ENCODE data around the gene LCN2.

Gene LCN2

GRCh38 chr9:128160603-128160987 lies 11.3 kb downstream of the LCN2 start:
- H3K4me1 ChIP-seq (ENCODE audit: low read length), result peaks cover 8% of the 10 kb centered on the region
- peak overlapping the region; percentile 88 for H3K4me2 ChIP-seq (ENCODE audit: low read depth, low read length)
- H2AFZ ChIP-seq (ENCODE audit: low read length), result peak overlapping the region; percentile 91
- peaks cover 8% of the 10 kb centered on the region; the same call in 1 of the 2 replicates for H3K79me2 ChIP-seq (ENCODE audit: low read length)
- no peaks in the 10 kb centered on the region for H4K20me1 ChIP-seq (ENCODE audit: insufficient read depth, low read length)
- TF ChIP-seq EZH2phosphoT487 (IDR thresholded peaks at IDR 0.05; ENCODE audit: low read length) (no peak), EZH2 (optimal IDR thresholded peaks at IDR 0.05; ENCODE audit: low read depth, low read length) (no peak)
- TF ChIP-seq, protein P1, sequence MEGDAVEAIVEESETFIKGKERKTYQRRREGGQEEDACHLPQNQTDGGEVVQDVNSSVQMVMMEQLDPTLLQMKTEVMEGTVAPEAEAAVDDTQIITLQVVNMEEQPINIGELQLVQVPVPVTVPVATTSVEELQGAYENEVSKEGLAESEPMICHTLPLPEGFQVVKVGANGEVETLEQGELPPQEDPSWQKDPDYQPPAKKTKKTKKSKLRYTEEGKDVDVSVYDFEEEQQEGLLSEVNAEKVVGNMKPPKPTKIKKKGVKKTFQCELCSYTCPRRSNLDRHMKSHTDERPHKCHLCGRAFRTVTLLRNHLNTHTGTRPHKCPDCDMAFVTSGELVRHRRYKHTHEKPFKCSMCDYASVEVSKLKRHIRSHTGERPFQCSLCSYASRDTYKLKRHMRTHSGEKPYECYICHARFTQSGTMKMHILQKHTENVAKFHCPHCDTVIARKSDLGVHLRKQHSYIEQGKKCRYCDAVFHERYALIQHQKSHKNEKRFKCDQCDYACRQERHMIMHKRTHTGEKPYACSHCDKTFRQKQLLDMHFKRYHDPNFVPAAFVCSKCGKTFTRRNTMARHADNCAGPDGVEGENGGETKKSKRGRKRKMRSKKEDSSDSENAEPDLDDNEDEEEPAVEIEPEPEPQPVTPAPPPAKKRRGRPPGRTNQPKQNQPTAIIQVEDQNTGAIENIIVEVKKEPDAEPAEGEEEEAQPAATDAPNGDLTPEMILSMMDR (IDR thresholded peaks at IDR 0.05; ENCODE audit: low read length), result no peak
- H3K9me2 ChIP-seq (replicated peaks; ENCODE audit: insufficient read depth, low read length), result no peaks in the 10 kb centered on the region
- H3K36me3 ChIP-seq (replicated peaks; ENCODE audit: insufficient read depth, low read length), result no peaks in the 10 kb centered on the region
- peak overlapping the region; percentile 95 for H3K4me3 ChIP-seq (ENCODE audit: low read length)
- peak overlapping the region; percentile 21; the same call in 1 of the 2 replicates for H3K27ac ChIP-seq (ENCODE audit: low read length)
- DNase-seq, result peak; percentile 43
- H3K27me3 ChIP-seq (replicated peaks; ENCODE audit: insufficient read depth, low read length), result no peaks in the 10 kb centered on the region
- H3K9me3 ChIP-seq (replicated peaks; ENCODE audit: insufficient read depth, low read length), result no peaks in the 10 kb centered on the region
- no peaks in the 10 kb centered on the region; the same call in 1 of the 2 replicates for H3F3A ChIP-seq (ENCODE audit: insufficient read depth, low read length)
- H3K9ac ChIP-seq (ENCODE audit: low read length), result peak overlapping the region; percentile 90

DNA sequence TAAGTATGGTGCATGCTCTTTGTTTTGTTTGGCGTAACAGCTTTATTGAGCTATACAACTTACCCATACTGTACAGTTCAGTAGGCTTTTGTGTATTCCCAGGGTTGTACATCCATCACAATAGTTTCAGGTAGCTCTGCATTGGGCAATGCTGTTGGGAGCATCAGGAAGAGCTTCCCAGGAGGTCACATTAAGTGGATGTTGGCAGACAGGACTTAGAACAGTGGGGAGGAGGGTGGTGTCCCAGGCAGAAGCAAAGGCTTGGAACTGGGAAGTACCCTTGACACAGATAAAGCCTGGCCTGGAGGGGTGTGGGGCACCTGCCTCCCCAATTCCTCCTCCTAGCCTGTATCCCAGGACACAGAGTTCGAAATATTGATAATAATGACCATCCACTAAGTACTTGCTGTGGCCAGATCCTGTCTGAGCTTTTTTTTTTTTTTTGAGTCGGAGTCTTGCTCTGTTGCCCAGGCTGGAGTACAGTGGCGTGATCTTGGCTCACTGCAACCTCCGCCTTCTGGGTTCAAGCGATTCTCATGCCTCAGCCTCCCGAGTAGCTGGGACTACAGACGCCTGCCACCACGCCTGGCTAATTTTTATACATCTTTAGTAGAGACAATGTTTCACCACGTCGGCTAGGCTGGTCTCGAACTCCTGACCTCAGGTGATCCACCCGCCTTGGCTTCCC lies 12.1 kb downstream of the LCN2 start:
- Histone ChIP-seq H3K9me3 (replicated peaks; ENCODE audit: insufficient read depth, low read length) (no peaks in the 10 kb centered on the region), H3K27ac (ENCODE audit: low read length) (no peak overlapping the region), H3F3A (ENCODE audit: insufficient read depth, low read length) (no peaks in the 10 kb centered on the region; the same call in 1 of the 2 replicates), H3K27me3 (replicated peaks; ENCODE audit: insufficient read depth, low read length) (no peaks in the 10 kb centered on the region), H4K20me1 (ENCODE audit: insufficient read depth, low read length) (no peaks in the 10 kb centered on the region), H3K79me2 (ENCODE audit: low read length) (peaks cover 8% of the 10 kb centered on the region; the same call in 1 of the 2 replicates), H3K4me1 (ENCODE audit: low read length) (peaks cover 8% of the 10 kb centered on the region), H3K4me2 (ENCODE audit: low read depth, low read length) (peak overlapping the region; percentile 88), H3K4me3 (ENCODE audit: low read length) (peak overlapping the region; percentile 95; the same call in 1 of the 2 replicates), H2AFZ (ENCODE audit: low read length) (no peak overlapping the region), H3K9me2 (replicated peaks; ENCODE audit: insufficient read depth, low read length) (no peaks in the 10 kb centered on the region), H3K9ac (ENCODE audit: low read length) (peak overlapping the region; percentile 90; the same call in 1 of the 2 replicates), H3K36me3 (replicated peaks; ENCODE audit: insufficient read depth, low read length) (no peaks in the 10 kb centered on the region)
- TF ChIP-seq, protein P1 (IDR thresholded peaks at IDR 0.05; ENCODE audit: low read length), result no peak
- TF ChIP-seq EZH2 (optimal IDR thresholded peaks at IDR 0.05; ENCODE audit: low read depth, low read length) (no peak), EZH2phosphoT487 (IDR thresholded peaks at IDR 0.05; ENCODE audit: low read length) (no peak)
- DNase-seq, result no peak

GRCh38 chr9:128162215-128163026 lies 13.2 kb downstream of the LCN2 start:
- H3K4me1 ChIP-seq (ENCODE audit: low read length), result peaks cover 8% of the 10 kb centered on the region
- peaks cover 8% of the 10 kb centered on the region; the same call in 1 of the 2 replicates for H3K79me2 ChIP-seq (ENCODE audit: low read length)
- no peak for DNase-seq
- H3F3A ChIP-seq (ENCODE audit: insufficient read depth, low read length), result no peaks in the 10 kb centered on the region; the same call in 1 of the 2 replicates
- no peak overlapping the region for H3K9ac ChIP-seq (ENCODE audit: low read length)
- H3K4me2 ChIP-seq (ENCODE audit: low read depth, low read length), result no peak overlapping the region
- no peak overlapping the region for H3K27ac ChIP-seq (ENCODE audit: low read length)
- no peaks in the 10 kb centered on the region for H3K27me3 ChIP-seq (replicated peaks; ENCODE audit: insufficient read depth, low read length)
- H3K9me2 ChIP-seq (replicated peaks; ENCODE audit: insufficient read depth, low read length), result no peaks in the 10 kb centered on the region
- H3K4me3 ChIP-seq (ENCODE audit: low read length), result no peak overlapping the region
- no peaks in the 10 kb centered on the region for H3K9me3 ChIP-seq (replicated peaks; ENCODE audit: insufficient read depth, low read length)
- H2AFZ ChIP-seq (ENCODE audit: low read length), result no peak overlapping the region
- H3K36me3 ChIP-seq (replicated peaks; ENCODE audit: insufficient read depth, low read length), result no peaks in the 10 kb centered on the region
- H4K20me1 ChIP-seq (ENCODE audit: insufficient read depth, low read length), result no peaks in the 10 kb centered on the region
- TF ChIP-seq, protein P1 (IDR thresholded peaks at IDR 0.05; ENCODE audit: low read length), result no peak
- TF ChIP-seq EZH2phosphoT487 (IDR thresholded peaks at IDR 0.05; ENCODE audit: low read length), result no peak
- TF ChIP-seq EZH2 (optimal IDR thresholded peaks at IDR 0.05; ENCODE audit: low read depth, low read length), result no peak
